Measurements from ENCODE around the gene TFCP2L1.

DNA sequence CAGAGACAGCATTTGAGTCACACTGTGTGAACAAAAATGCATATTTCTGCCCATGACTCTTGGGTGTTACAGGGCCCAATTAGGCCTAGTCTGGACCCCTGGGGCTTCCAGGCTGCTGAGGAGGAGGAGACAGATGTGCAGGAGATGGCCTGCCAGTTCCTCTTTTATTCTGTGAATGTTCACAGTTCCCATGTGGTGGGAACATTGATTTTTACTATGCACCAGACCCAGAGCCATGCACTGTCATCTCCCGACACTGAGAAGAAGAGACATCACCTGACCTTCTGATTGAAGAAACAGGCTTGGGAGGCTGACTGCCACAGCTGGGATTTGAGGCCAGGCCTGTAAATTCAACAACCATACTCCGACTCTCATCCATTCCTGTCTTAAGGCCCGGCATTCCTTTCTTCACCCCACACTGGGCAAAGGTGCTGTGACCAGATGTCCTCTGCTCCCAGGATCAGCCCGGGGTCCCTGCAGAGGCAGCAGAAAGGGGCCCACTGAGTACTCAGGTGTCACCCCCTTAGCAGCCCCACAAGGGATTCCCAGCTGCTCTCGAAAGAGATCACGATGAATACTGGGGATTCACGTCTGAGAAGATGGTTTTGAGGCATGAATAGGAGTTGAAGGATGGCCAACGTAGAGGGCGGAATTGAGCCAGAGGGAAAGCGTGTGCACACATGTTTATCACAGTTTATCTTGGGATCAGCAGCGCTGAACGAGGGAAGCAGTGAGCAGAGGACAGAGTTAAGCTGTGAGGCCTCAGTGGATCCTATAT, 3.6 kb upstream of the TFCP2L1 start:
- TF ChIP-seq RAD21 (IDR thresholded peaks at IDR 0.05; ENCODE audit: low read length) (no peak), POLR2A (IDR thresholded peaks at IDR 0.05; ENCODE audit: low read depth, low read length) (no peak)
- TF ChIP-seq, protein P1, sequence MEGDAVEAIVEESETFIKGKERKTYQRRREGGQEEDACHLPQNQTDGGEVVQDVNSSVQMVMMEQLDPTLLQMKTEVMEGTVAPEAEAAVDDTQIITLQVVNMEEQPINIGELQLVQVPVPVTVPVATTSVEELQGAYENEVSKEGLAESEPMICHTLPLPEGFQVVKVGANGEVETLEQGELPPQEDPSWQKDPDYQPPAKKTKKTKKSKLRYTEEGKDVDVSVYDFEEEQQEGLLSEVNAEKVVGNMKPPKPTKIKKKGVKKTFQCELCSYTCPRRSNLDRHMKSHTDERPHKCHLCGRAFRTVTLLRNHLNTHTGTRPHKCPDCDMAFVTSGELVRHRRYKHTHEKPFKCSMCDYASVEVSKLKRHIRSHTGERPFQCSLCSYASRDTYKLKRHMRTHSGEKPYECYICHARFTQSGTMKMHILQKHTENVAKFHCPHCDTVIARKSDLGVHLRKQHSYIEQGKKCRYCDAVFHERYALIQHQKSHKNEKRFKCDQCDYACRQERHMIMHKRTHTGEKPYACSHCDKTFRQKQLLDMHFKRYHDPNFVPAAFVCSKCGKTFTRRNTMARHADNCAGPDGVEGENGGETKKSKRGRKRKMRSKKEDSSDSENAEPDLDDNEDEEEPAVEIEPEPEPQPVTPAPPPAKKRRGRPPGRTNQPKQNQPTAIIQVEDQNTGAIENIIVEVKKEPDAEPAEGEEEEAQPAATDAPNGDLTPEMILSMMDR (conservative IDR thresholded peaks at IDR 0.05; ENCODE audit: low read depth, low read length): no peak
